PC-9 (cell line): ENCODE measurements around the gene NACA.
"Not testable (repeated sequence)": the region's sequence is repeated elsewhere in the genome, so short reads cannot be mapped to it uniquely, and the experiment has no call there.

Source experiments
- EZH2 ChIP-seq: fragments of 200-600 bp; sonication (generic); IDR thresholded peaks from 2 replicates; pipeline ENCODE4 v1.8.0; 2017; ENCODE audit warnings: antibody characterized with exemption, low read depth
- TF ChIP-seq, protein P1 (sequence below): fragments of 200-600 bp; sonication (generic); conservative IDR thresholded peaks from 2 replicates; pipeline ENCODE4 v1.6.1; 2017; ENCODE audit warnings: mixed run types, antibody characterized with exemption, mild to moderate bottlenecking, moderate library complexity

DNA sequence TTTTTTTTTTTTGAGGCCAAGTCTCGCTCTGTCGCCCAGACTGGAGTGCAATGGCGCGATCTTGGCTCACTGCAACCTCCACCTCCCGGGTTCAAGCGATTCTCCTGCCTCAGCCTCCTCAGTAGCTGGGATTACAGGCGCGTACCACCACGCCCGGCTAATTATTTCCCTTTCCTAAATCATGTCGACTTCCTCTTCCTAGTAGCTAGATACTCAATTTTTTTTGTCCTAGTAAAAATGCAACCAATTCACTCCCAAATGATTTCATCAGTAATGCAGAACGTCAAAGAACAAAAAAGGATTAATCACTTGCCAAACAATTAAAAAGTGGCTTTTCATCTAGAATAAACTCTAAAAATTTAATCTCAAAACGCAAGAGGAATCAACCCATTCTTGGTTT is 25.5 kb upstream of the NACA start:
- TF ChIP-seq EZH2: not testable (repeated sequence)
- TF ChIP-seq, protein P1, sequence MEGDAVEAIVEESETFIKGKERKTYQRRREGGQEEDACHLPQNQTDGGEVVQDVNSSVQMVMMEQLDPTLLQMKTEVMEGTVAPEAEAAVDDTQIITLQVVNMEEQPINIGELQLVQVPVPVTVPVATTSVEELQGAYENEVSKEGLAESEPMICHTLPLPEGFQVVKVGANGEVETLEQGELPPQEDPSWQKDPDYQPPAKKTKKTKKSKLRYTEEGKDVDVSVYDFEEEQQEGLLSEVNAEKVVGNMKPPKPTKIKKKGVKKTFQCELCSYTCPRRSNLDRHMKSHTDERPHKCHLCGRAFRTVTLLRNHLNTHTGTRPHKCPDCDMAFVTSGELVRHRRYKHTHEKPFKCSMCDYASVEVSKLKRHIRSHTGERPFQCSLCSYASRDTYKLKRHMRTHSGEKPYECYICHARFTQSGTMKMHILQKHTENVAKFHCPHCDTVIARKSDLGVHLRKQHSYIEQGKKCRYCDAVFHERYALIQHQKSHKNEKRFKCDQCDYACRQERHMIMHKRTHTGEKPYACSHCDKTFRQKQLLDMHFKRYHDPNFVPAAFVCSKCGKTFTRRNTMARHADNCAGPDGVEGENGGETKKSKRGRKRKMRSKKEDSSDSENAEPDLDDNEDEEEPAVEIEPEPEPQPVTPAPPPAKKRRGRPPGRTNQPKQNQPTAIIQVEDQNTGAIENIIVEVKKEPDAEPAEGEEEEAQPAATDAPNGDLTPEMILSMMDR: not testable (repeated sequence)
